Activated T-cell treated with anti-CD3 and anti-CD28 coated beads, Interleukin-2, amount 50 U/mL, for 24 hours (primary cell): Measurements from ENCODE around the gene SERTM1.

Source experiments
- DNase-seq: peaks from one replicate; pipeline ENCODE4 v3.0.0-alpha.2; 2020
- H3K27ac Mint-ChIP-seq: 2 replicates; pipeline ENCODE4 v1.8.0; 2020; ENCODE audit warnings: mild to moderate bottlenecking, mixed read lengths
- H3K27me3 Mint-ChIP-seq: 2 replicates; pipeline ENCODE4 v1.8.0; 2020; ENCODE audit warnings: mixed read lengths
- H3K36me3 Mint-ChIP-seq: 2 replicates; pipeline ENCODE4 v1.8.0; 2020; ENCODE audit warnings: low read depth, mixed read lengths
- H3K4me1 Mint-ChIP-seq: 2 replicates; pipeline ENCODE4 v1.8.0; 2020; ENCODE audit warnings: low read depth, mixed read lengths
- H3K4me3 Mint-ChIP-seq: 2 replicates; pipeline ENCODE4 v1.8.0; 2020; ENCODE audit warnings: mild to moderate bottlenecking, moderate library complexity, mixed read lengths
- H3K9me3 Mint-ChIP-seq: 2 replicates; pipeline ENCODE4 v1.8.0; 2020; ENCODE audit warnings: mixed read lengths

SERTM1 gene

DNA sequence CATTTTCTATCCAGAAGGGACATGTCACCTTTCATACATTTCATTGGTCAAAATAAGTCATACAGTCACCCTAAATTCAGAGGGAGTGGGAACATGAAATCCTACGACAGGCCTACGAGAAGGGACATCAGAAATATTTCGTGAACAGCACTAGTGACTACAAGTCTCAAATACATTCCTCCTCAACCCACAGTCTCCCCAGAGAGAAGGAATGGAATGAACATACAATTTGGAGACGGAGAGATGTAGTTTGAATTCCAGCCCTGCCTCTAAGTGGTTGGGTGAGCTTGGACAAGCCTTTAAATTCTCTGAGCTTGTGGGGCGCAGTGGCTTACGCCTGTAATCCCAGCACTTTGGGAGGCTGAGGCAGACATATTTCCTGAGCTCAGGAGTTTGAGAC is 9.9 kb downstream of the SERTM1 start:
- no peaks in the 10 kb centered on the region for H3K27me3 Mint-ChIP-seq
- DNase-seq = no peak
- H3K4me3 Mint-ChIP-seq = no peak overlapping the region
- H3K9me3 Mint-ChIP-seq = no peaks in the 10 kb centered on the region
- H3K27ac Mint-ChIP-seq = no peak overlapping the region
- no peaks in the 10 kb centered on the region for H3K4me1 Mint-ChIP-seq
- H3K36me3 Mint-ChIP-seq = no peaks in the 10 kb centered on the region

GRCh38 chr13:36685927-36686326 is 12.1 kb downstream of the SERTM1 start:
- Mint-ChIP-seq H3K27me3 (peaks cover 3% of the 10 kb centered on the region), H3K4me1 (no peaks in the 10 kb centered on the region), H3K36me3 (no peaks in the 10 kb centered on the region), H3K27ac (no peak overlapping the region), H3K9me3 (no peaks in the 10 kb centered on the region), H3K4me3 (no peak overlapping the region)
- no peak for DNase-seq

DNA sequence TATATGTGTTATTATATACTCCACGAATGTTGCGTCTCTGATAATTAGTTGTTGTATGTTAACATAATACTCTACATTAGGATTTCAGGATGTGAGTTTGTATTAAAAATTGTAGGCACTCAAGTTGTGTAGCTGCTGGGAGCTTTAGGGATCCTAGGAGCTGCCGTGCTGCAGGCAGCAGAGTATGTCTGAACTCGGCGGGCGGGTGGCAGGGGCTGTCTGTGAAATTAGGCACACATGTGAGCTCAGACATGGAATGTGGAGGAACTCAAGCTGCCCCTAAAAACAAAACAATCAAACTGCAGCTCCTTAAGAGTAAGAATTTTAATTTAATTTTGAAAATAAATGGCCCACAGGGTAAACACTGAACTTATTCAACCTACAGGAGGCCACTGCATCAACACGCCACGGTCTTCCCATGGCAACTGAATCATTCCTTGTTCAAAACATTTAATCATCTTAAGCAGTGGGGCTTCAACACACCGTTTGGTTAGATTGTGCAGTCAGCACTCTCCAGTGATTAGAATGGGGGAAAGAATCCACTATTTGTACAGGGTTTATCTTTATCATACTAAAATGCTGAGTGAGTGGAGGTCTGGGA is 22.7 kb downstream of the SERTM1 start:
- Mint-ChIP-seq H3K27me3 (peaks cover 21% of the 10 kb centered on the region), H3K4me1 (no peaks in the 10 kb centered on the region), H3K4me3 (no peak overlapping the region), H3K27ac (no peak overlapping the region), H3K9me3 (no peaks in the 10 kb centered on the region), H3K36me3 (no peaks in the 10 kb centered on the region)
- DNase-seq = no peak

DNA sequence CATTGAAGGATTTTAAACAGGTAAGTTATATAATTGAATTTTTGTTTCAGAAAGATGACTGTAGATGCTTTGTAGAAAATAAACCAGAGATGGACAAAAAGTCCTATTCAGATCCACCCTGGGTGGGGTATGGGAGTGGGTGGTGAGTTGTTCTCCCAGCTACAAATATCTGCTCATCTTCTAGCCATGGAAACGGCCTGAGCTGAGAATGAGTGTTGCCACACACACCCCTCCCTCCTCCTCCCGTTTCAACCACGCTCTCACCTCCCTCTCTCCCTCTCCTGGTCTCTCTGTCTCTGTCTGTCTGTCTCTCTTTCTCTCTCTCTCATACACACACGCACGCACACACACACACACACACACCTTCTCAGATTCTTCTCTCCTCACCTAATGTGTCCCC is 26.4 kb downstream of the SERTM1 start:
- H3K27ac Mint-ChIP-seq = no peak overlapping the region
- H3K36me3 Mint-ChIP-seq = no peaks in the 10 kb centered on the region
- DNase-seq = no peak
- H3K4me3 Mint-ChIP-seq = no peak overlapping the region
- no peaks in the 10 kb centered on the region for H3K4me1 Mint-ChIP-seq
- peaks cover 23% of the 10 kb centered on the region for H3K27me3 Mint-ChIP-seq
- H3K9me3 Mint-ChIP-seq = no peaks in the 10 kb centered on the region

DNA sequence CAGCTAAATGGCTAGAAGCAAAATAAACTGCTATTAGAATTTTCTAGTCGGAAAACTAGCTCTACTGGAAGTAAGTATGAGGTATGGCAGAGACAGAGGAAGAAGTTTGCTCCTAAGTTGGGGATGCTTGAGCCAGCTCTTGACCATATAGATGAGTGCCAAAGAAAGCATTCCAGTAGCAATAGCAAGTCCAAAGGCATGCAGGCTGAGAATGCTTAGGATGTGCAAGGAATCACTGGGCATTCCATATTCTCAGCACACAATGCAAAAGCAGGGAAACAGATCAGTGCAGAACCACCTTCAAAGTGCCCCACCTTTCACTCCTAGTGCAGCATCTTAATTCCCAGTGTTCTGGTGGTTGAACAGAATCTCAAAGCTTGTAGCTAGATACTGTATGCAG is 32.9 kb downstream of the SERTM1 start:
- no peaks in the 10 kb centered on the region for H3K9me3 Mint-ChIP-seq
- H3K27me3 Mint-ChIP-seq = peaks cover 8% of the 10 kb centered on the region
- H3K4me1 Mint-ChIP-seq = no peaks in the 10 kb centered on the region
- H3K36me3 Mint-ChIP-seq = no peaks in the 10 kb centered on the region
- H3K27ac Mint-ChIP-seq = no peak overlapping the region
- no peak for DNase-seq
- H3K4me3 Mint-ChIP-seq = no peak overlapping the region

DNA sequence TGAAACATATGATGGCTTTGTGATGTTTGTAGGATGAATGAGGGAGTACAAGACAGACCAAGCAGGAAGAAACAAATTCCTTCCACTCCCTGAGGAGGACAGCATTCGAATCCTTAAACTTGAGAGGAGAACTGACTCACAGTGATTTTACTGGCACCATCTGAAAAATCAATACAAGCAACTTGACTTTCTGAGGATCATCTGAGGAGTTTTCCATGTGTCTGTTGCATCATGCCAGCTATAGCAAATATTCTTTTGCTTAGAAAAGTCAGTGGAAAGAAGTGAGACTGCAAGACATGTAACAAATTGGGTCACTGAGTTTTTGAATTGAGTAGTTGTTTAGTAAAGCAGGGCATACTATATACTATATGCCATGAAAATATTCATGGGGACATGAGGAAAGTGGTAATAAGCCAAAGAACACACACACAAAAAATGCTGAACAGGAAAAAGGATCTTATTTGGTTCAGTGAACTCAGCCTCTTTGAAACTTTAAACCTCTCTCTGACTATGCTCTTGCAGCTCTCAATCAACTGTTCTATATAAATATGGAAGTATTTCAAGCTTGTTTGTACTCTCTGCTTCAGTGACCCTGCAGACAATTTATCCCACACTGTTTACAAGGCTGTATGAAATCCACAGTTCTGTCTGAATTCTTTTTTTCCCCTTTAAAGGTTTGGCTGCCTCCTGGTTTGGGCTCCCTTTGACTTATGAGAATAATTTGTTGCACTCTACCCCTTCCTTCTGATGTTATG is 35.5 kb downstream of the SERTM1 start:
- no peak overlapping the region for H3K4me3 Mint-ChIP-seq

GRCh38 chr13:36710396-36710795 is 36.6 kb downstream of the SERTM1 start:
- Mint-ChIP-seq H3K4me3 (no peak overlapping the region), H3K36me3 (no peaks in the 10 kb centered on the region), H3K27me3 (peaks cover 9% of the 10 kb centered on the region), H3K9me3 (no peaks in the 10 kb centered on the region), H3K4me1 (no peaks in the 10 kb centered on the region), H3K27ac (no peak overlapping the region)
- DNase-seq = no peak

More for the DNA sequence above, 35.5 kb downstream of the SERTM1 start:
- no peaks in the 10 kb centered on the region for H3K4me1 Mint-ChIP-seq
- no peaks in the 10 kb centered on the region for H3K36me3 Mint-ChIP-seq
- no peak overlapping the region for H3K27ac Mint-ChIP-seq
- peaks cover 12% of the 10 kb centered on the region for H3K27me3 Mint-ChIP-seq
- no peaks in the 10 kb centered on the region for H3K9me3 Mint-ChIP-seq
- no peak for DNase-seq

DNA sequence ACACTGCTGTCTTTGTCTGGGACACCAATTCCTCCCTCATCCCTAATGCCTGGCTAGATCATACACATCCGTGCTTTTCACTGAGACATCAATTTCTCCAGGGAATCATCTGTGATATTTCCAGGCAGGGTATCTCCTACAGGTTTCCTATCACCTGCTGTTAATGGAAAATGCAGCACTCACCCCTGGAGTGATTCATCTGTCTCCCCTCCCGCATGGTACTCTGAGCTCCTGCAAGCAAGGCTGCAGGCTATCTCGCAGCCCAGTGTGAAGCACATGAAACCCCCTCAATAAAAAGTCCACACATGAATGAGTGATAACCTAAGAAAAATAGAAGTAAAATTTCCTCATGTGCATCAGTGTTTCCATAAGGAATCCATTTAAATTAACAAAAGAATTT is 38.5 kb downstream of the SERTM1 start:
- Mint-ChIP-seq H3K36me3 (no peaks in the 10 kb centered on the region), H3K9me3 (no peaks in the 10 kb centered on the region), H3K4me1 (no peaks in the 10 kb centered on the region), H3K27me3 (peaks cover 9% of the 10 kb centered on the region), H3K4me3 (no peak overlapping the region), H3K27ac (no peak overlapping the region)
- no peak for DNase-seq

DNA sequence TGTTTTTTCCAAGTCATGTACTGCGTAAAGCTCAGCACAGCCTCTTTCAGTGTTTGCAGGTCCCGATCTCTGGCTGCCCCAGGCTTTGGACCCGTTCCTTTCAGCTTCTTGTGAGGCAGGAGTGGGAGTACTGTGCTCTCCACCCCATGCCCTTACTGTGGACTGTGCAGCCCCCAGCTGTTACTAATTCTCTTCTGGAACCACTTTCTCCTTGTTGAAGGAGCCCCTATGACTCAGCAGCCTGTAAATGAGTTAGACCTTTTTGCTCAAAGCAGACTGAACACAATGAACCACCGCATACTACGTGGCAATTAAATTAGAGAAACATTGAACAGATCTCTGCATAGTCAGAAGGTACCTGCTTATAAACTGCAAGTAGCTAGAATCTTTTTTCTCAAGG is 39.0 kb downstream of the SERTM1 start:
- Mint-ChIP-seq H3K4me1 (no peaks in the 10 kb centered on the region), H3K27me3 (peaks cover 9% of the 10 kb centered on the region), H3K27ac (no peak overlapping the region), H3K36me3 (no peaks in the 10 kb centered on the region), H3K9me3 (no peaks in the 10 kb centered on the region), H3K4me3 (no peak overlapping the region)
- no peak for DNase-seq

- Mint-ChIP-seq H3K4me1 (no peaks in the 10 kb centered on the region), H3K36me3 (no peaks in the 10 kb centered on the region), H3K27ac (no peak overlapping the region), H3K4me3 (no peak overlapping the region), H3K27me3 (peaks cover 9% of the 10 kb centered on the region), H3K9me3 (no peaks in the 10 kb centered on the region)
- DNase-seq = no peak
Observed at GRCh38 chr13:36713887-36714286, 40.1 kb downstream of the SERTM1 start.

GRCh38 chr13:36715841-36716240 is 42.0 kb downstream of the SERTM1 start:
- no peak for DNase-seq
- Mint-ChIP-seq H3K27ac (no peak overlapping the region), H3K9me3 (no peaks in the 10 kb centered on the region), H3K4me3 (no peak overlapping the region), H3K36me3 (no peaks in the 10 kb centered on the region), H3K4me1 (no peaks in the 10 kb centered on the region), H3K27me3 (peaks cover 10% of the 10 kb centered on the region)

- Mint-ChIP-seq H3K4me1 (no peaks in the 10 kb centered on the region), H3K27ac (no peak overlapping the region), H3K9me3 (no peaks in the 10 kb centered on the region), H3K36me3 (no peaks in the 10 kb centered on the region), H3K27me3 (peaks cover 16% of the 10 kb centered on the region), H3K4me3 (no peak overlapping the region)
- DNase-seq = no peak
Observed at GRCh38 chr13:36717017-36717416, 43.2 kb downstream of the SERTM1 start.

GRCh38 chr13:36717966-36718545 is 44.2 kb downstream of the SERTM1 start:
- no peaks in the 10 kb centered on the region for H3K4me1 Mint-ChIP-seq
- no peak overlapping the region for H3K4me3 Mint-ChIP-seq
- H3K9me3 Mint-ChIP-seq = no peaks in the 10 kb centered on the region
- no peaks in the 10 kb centered on the region for H3K36me3 Mint-ChIP-seq
- peaks cover 18% of the 10 kb centered on the region for H3K27me3 Mint-ChIP-seq
- no peak overlapping the region for H3K27ac Mint-ChIP-seq
- no peak for DNase-seq

DNA sequence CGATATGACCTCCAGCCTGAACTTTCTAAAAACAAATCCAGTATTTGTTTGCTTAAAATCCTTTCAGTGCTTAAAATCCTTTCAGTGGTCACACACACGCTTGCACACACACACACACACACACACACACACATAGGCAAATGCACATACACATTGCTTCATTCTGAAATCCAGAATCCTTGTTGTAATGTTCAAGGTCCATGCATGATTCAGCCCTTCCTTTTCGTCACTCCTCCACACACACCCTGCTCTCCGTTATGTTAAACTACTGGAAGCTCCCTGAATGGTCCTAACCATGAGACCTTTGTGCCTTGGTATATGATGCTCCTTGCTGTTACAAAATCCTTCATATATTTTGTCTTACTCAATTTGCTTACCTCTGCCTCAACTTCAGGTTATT is 44.9 kb downstream of the SERTM1 start:
- no peaks in the 10 kb centered on the region for H3K9me3 Mint-ChIP-seq
- H3K27me3 Mint-ChIP-seq = peaks cover 18% of the 10 kb centered on the region
- no peak overlapping the region for H3K27ac Mint-ChIP-seq
- H3K4me3 Mint-ChIP-seq = no peak overlapping the region
- no peaks in the 10 kb centered on the region for H3K36me3 Mint-ChIP-seq
- H3K4me1 Mint-ChIP-seq = no peaks in the 10 kb centered on the region
- no peak for DNase-seq

GRCh38 chr13:36724141-36724540 is 50.3 kb downstream of the SERTM1 start:
- peaks cover 27% of the 10 kb centered on the region for H3K27me3 Mint-ChIP-seq
- H3K27ac Mint-ChIP-seq = no peak overlapping the region
- H3K36me3 Mint-ChIP-seq = no peaks in the 10 kb centered on the region
- H3K9me3 Mint-ChIP-seq = no peaks in the 10 kb centered on the region
- DNase-seq = no peak
- H3K4me3 Mint-ChIP-seq = no peak overlapping the region
- H3K4me1 Mint-ChIP-seq = no peaks in the 10 kb centered on the region
